ENCODE results near the gene TSSK3.
"Not testable (repeated sequence)": the region's sequence is repeated elsewhere in the genome, so short reads cannot be mapped to it uniquely, and the experiment has no call there.

Gene TSSK3

GRCh38 chr1:32392325-32392724, 30.0 kb downstream of the TSSK3 start:
- no peak overlapping the region for H3K4me3 ChIP-seq (ENCODE audit: low read depth, low read length)
- no peak for DNase-seq (ENCODE audit: low read depth)
- no peak for TF ChIP-seq CTCF (IDR thresholded peaks at IDR 0.05; ENCODE audit: low read depth, low read length, missing control alignments)

- TF ChIP-seq CTCF (IDR thresholded peaks at IDR 0.05; ENCODE audit: low read depth, low read length, missing control alignments), result no peak
- H3K4me3 ChIP-seq (ENCODE audit: low read depth, low read length), result peak overlapping the region; percentile 76; the same call in 1 of the 2 replicates
- DNase-seq (ENCODE audit: low read depth), result no peak
Measured at GRCh38 chr1:32393136-32393535, 30.8 kb downstream of the TSSK3 start.

DNA sequence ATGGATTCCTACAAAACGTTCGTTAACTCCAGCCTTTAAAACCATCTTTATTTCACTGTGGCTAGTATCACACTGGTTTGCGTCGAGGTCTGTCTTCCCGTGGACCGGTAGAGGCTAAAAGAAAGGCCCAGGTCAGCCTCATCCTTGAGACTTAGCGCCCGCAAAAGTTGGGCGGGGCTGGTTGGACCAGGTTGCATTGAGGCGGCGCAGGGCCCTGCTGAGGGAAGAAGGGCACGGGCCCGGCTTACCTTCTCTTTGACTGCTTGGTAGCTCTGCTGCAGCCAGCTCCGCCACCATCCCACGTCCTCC, 31.4 kb downstream of the TSSK3 start:
- DNase-seq (ENCODE audit: low read depth), result no peak
- no peak for TF ChIP-seq CTCF (IDR thresholded peaks at IDR 0.05; ENCODE audit: low read depth, low read length, missing control alignments)
- peak overlapping the region; percentile 76 for H3K4me3 ChIP-seq (ENCODE audit: low read depth, low read length)

DNA sequence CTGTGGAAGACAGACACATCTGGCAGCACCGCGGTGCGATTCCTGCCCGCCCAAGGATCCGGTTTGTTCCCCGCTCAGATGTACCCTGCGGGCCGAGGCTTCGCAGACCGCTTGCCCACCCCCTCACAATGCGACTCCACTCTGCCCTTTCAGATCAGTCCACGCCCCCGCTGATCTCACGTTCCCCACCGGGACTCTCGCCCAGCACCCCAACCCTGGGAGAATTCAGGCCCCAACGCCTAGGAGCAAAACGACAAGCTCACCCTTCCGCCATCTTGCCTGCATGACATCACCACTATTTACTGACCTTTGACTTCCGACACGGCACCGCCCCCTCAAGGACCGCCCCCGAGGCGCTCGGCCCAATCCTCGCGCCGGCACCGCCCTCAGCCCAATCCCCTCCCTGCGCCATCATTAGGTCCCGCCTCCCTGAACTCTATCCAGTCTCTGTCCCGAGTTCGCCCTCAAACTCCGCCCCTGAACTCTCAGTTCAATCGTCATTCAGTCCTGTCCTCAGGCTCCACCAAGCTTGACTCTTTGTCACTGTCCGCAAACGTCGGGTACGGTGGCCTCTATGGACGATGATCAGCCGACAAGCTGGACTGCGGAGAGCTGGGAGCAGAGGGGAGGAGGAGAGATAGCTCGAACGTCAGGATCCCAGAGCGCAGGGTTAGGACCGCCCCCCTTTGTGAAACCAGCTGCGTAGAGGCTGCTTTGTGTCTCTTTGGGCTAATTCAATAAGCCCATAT, 32.0 kb downstream of the TSSK3 start, which contains the start of gene BSDC1:
BSDC1 (minus strand) TSS at position 301 of the 749 bp plus-strand sequence; CDS start at position 274, 27 bp downstream.
- no peak for TF ChIP-seq CTCF (IDR thresholded peaks at IDR 0.05; ENCODE audit: low read depth, low read length, missing control alignments)
- H3K4me3 ChIP-seq (ENCODE audit: low read depth, low read length), result peak within 1 kb of the TSS; percentile 76
- peak; percentile 94 for DNase-seq (ENCODE audit: low read depth)

DNA sequence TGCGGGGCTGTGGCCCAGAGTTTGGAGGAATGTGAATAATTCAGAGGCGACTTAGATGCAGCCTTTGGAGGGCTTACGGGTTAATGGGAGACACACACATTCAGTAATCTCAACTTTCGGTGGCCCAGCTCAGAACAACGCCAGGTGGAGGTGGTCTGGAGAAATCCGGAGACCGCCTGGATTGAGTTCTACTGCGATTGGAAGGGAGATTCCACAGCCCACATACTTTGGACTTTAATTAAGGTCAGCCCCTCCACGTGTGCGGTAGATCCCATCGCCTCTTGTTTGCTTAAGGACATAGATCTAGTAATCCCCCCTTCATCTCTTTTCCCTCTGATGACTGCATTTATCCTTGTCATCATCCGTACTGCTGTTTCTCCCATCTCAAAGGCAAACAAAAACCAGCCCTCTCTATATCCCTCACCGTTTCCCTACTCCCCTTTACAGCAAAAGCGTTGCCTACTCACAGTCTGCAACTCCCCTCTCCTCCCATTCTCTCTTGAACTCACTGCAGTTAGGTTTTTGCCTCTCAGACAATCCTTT, 32.6 kb downstream of the TSSK3 start:
- no peak for DNase-seq (ENCODE audit: low read depth)
- TF ChIP-seq CTCF (IDR thresholded peaks at IDR 0.05; ENCODE audit: low read depth, low read length, missing control alignments), result no peak

GRCh38 chr1:32396524-32396923, 34.2 kb downstream of the TSSK3 start:
- H3K4me3 ChIP-seq (ENCODE audit: low read depth, low read length); DNase-seq (ENCODE audit: low read depth): not testable (repeated sequence)

More for the DNA sequence above, 32.6 kb downstream of the TSSK3 start:
- peak overlapping the region; percentile 76 for H3K4me3 ChIP-seq (ENCODE audit: low read depth, low read length)

- no peak overlapping the region for H3K4me3 ChIP-seq (ENCODE audit: low read depth, low read length)
- no peak for TF ChIP-seq CTCF (IDR thresholded peaks at IDR 0.05; ENCODE audit: low read depth, low read length, missing control alignments)
- no peak for DNase-seq (ENCODE audit: low read depth)
Measured at GRCh38 chr1:32398401-32398800, 36.1 kb downstream of the TSSK3 start.

Measured in GM12864 (cell line).